H54 (cell line): ENCODE results near the gene FAM149B1.
"Not testable (repeated sequence)": the region's sequence is repeated elsewhere in the genome, so short reads cannot be mapped to it uniquely, and the experiment has no call there.

Experiments used
- DNase-seq: peaks from one replicate; pipeline ENCODE4 v3.0.0; 2011; ENCODE audit warnings: low spot score, mixed read lengths; ENCODE audit not compliant: insufficient read length
- FAIRE-seq: peaks from 3 replicates; lab custom pipeline; 2011; peaks lifted over from hg19 to GRCh38; lab: Jason Lieb, UNC
- POLR2A ChIP-seq: IDR thresholded peaks from 2 replicates; pipeline ENCODE4 v1.6.1; 2011; ENCODE audit warnings: low read depth, mild to moderate bottlenecking, low read length

The FAM149B1 gene

DNA sequence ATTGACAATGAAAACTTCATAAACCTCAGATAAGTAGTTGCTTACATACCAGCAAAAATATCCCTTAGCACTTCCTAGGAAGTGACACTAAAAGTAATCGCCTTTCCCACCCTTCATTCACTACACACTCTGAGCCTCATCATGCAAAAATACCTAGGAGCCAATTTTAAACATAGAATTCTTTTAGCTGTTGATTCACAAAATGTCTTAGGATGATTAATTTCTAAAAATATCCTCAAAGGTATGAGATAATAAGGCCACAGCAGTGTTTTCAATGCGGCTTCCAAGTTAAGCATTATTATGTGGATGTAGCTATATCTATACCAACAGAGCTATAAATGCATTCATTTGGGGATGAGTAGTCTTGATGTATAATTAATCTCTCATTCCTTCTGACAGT is 66.0 kb downstream of the FAM149B1 start:
- TF ChIP-seq POLR2A: no peak
- FAIRE-seq (no peak), DNase-seq (no peak)

GRCh38 chr10:73234695-73235094 is 66.8 kb downstream of the FAM149B1 start:
- DNase-seq (no peak), FAIRE-seq (no peak)
- no peak for TF ChIP-seq POLR2A

DNA sequence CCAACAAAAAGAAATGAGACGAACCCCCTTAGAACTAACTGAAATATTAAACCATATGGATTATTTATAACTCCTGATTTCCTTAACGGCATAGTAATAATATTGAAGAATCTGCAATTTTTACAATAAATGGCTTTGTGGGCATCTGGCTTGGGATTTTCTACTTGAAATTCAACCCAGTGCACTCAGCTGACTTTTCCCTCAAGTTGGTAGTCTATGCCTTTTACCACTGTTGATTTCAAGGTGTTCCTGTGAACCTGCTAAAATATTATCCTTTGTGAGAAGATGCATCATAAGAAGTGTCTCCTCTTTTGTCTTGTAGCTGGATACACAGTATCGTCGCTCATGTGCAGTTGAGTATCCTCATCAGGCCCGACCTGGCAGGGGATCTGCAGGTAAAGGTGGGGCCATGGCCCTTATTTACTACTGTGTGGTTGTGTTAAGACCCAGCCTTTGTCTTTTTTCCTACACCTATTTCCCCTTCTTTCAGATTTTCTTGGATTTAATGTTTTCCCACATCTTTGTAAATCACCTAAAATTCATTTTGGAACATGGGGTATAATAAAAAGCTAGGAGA is 71.2 kb downstream of the FAM149B1 start:
- no peak for FAIRE-seq
- no peak for TF ChIP-seq POLR2A
- no peak for DNase-seq

DNA sequence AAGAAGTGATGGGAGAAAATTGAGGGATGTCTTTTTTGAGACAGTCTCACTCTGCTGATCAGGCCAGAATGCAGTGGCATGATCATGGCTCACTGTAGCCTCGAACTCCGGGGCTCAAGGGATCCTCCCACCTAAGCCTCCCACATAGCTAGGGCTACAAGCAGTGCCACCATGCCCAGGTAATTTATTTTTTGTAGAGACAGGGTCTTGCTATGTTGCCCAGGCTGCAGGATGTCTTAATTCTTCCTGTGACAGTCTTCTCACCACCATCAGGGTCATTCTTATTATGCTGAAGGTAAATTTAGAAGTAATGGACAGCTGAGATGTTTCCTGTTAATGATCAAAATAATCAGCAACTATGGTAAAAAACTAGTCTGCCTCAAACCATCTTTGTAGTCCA is 72.0 kb downstream of the FAM149B1 start:
- TF ChIP-seq POLR2A: no peak
- FAIRE-seq (no peak), DNase-seq (no peak)

- FAIRE-seq: peak; percentile 6
- DNase-seq: no peak
- no peak for TF ChIP-seq POLR2A
Measured at GRCh38 chr10:73244866-73245477, 77.1 kb downstream of the FAM149B1 start.

GRCh38 chr10:73246322-73246645 is 78.4 kb downstream of the FAM149B1 start:
- FAIRE-seq: no peak
- TF ChIP-seq POLR2A: no peak
- DNase-seq: no peak

DNA sequence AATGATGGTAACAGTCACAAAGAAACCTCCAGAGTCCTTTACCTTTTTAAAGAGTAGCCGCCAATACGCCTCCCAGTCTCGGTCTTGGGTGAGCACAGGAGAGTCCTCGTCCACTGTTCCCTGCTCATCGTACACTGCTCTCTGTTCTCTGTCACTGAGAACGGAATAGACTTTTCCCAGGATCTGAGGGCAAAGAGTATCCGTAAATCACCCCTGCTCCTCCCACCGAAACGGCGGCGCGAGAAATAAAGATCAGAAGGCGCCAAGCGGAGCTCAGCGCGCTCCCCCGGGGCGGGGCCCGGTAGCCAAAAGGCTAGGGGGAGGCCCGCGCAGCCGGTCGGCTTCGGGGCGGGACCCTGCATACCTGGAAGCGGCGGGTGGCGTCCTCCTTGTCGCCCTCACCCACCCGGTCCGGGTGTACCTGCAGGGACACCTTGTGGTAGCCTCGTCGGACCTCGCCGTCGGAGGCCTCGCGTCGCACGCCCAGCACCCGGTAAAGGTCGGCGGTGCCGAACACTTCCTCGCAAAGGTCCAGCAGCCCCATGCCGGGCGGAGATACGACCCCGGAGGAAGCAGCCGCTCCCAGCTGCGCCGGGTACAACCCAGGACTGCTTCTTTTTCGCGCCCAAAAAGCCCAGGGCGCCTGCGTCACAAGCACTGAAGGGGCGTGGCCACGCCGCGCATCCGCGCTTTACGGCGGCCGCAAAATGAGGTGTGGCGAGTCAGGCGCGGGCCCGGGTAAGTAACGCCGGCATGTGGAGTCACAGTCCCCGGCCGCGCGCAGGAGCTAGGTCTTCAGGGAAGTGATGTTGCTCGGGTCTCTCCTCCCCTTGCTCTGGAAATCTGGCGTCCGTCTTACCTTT is 79.0 kb downstream of the FAM149B1 start, which contains the start of gene DNAJC9:
Gene DNAJC9, minus strand, starts transcription at position 610 of the 863 bp plus-strand sequence. Its CDS starts 66 bp downstream, at position 544.
- DNase-seq (peak; percentile 81), FAIRE-seq (peak; percentile 74)
- peak; percentile 89 for TF ChIP-seq POLR2A

DNA sequence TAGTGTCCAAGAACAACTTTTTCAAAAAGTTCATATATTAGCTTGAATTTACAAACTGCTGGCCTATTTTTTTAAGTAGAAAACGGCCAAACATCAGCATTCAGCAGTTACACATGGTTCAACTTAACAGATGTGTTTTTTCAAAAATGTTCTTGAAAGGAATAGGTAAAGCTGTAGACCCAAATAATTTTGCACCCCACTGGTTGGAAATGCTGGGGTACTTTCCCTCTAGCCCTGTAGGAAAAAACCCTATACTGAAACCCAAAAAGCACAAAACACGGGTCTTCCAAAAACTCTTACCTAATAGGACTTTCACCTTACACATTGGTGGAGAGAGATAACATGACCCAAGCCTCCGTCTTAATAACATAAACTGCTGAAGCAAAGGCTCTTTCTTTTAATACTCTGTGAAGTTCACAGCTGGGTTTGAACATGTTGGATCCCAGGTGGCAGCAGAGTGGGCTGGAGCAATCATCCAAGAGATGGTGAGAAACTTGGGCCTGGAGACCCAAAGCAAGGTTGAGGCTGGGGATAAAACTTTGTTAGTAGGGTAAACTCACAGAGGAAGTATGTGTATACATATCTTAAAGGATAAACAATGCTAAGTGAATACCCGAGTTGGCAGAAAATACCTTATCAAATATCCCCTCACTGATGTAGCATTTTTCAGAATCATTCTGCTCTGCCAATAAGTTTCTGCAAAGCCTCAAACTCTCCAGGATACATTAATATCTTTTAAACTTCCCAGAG is 79.8 kb downstream of the FAM149B1 start:
- DNase-seq (no peak), FAIRE-seq (no peak)
- TF ChIP-seq POLR2A: no peak

DNA sequence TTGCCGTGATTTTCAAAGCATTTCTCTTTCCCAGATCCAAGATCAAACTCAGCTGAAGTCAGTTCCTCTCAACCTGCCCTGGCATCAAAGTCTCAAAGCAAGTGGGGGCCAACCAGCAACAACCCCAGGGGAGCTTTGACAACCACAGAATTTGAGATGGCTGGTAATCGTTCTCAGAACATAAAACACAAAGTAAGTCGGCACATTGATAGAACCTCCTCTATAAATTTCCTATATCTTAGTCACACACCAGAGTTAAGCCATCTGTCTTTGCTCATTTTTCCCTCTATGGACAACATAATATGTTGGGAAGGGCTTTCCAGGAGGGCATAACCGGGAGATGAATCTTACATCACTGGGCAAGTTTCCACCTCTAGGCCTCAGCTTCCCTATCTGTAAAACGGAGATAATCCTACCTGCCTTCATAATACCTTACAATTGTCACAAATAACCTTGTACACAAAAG is 80.4 kb downstream of the FAM149B1 start:
- no peak for TF ChIP-seq POLR2A
- FAIRE-seq (no peak), DNase-seq (no peak)

- TF ChIP-seq POLR2A: no peak
- DNase-seq (no peak), FAIRE-seq (no peak)
Measured at GRCh38 chr10:73251683-73252444, 83.9 kb downstream of the FAM149B1 start.

DNA sequence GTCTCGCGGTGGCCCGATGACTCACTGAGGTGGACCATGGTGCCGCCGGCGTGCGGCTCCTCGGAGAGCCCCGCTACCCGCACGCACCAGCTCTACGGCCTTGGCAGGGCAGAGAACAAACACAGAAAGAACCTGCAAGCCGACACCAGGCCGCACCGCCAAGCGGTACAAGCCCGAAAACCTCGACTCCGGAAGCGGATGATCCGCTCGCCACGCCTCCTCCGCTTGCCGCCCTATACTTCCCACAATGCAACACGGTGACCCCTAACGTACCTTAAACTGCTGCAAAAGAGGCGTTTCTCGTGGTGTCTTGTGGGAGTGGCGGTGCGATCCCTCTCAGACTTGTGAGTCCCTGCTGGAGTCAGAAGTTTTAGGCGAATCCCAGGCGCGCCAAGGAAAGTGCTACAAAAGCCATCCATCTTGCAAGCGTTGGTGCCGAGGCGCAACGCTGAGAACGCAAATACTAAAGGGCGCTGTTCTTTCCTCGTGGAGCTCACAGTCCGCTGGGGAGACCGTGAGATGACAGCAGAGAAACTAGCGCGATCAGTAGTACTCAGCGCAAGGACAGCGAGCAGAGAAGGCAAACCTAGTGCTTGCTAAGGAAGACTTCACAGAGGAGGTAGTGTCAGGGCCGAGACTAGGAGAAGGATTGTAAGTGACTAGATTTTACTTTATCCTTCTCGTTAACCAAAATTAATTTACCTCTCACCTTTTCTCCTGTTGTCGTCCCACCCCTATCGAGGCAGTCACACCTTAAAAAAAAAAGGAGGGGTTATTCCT is 84.7 kb downstream of the FAM149B1 start, which contains the start of gene MRPS16:
Gene MRPS16, minus strand, starts transcription at position 200 of the 780 bp plus-strand sequence. Its CDS starts 162 bp downstream, at position 38.
- DNase-seq (peak; percentile 92), FAIRE-seq (peak; percentile 97)
- TF ChIP-seq POLR2A: peak; percentile 80

- no peak for TF ChIP-seq POLR2A
- FAIRE-seq (peak; percentile 11), DNase-seq (no peak)
Measured at GRCh38 chr10:73253225-73253555, 85.3 kb downstream of the FAM149B1 start.

GRCh38 chr10:73258612-73259011 is 90.7 kb downstream of the FAM149B1 start:
- not testable (repeated sequence) for DNase-seq, FAIRE-seq
